Measurements from ENCODE around the gene CEMIP2. TPM values are rescaled to one million over a fixed set of nuclear protein-coding genes. Genes with fewer than 3 reads are reported as not detected.

Gene CEMIP2
- total RNA-seq, 1 experiment from 2014 or later, result 16.0 TPM

- no peaks in the 10 kb centered on the region for H3K36me3 ChIP-seq (ENCODE audit: low read depth, low read length)
- no peak overlapping the region for H3K4me2 ChIP-seq (ENCODE audit: low read length)
- ChIA-PET POLR2A (ENCODE audit: unreplicated experiment) (no interaction called here), CTCF (no interaction called here)
- H2AFZ ChIP-seq (ENCODE audit: low read length), result no peak overlapping the region
- no peaks in the 10 kb centered on the region for H3F3A ChIP-seq (ENCODE audit: low read length, unreplicated experiment)
- H3K9ac ChIP-seq (ENCODE audit: low read length), result no peak overlapping the region
- no peaks in the 10 kb centered on the region for H3K27me3 ChIP-seq (ENCODE audit: low read length)
- H3K4me3 ChIP-seq (ENCODE audit: low read length), result no peak overlapping the region
- no peak overlapping the region for H3K27ac ChIP-seq (ENCODE audit: low read length)
- TF ChIP-seq EZH2phosphoT487 (IDR thresholded peaks at IDR 0.05; ENCODE audit: borderline replicate concordance, low read length) (no peak), CTCF (conservative IDR thresholded peaks at IDR 0.05; ENCODE audit: low read depth, low read length) (no peak), EZH2 (IDR thresholded peaks at IDR 0.05; ENCODE audit: low read length, unreplicated experiment) (no peak)
- ATAC-seq (no peak), DNase-seq (no peak)
- H4K20me1 ChIP-seq (ENCODE audit: low read length), result no peaks in the 10 kb centered on the region
- no peaks in the 10 kb centered on the region for H3K9me3 ChIP-seq (ENCODE audit: low read length)
- H3K79me2 ChIP-seq (ENCODE audit: low read length), result no peaks in the 10 kb centered on the region
- no peaks in the 10 kb centered on the region for H3K9me2 ChIP-seq (replicated peaks; ENCODE audit: low read length)
- no TSS peak for BruUV-seq (replicated peaks)
- peaks cover 22% of the 10 kb centered on the region for H3K4me1 ChIP-seq (ENCODE audit: insufficient read depth, low read length)
- intact Hi-C loops (cut with micrococcal nuclease), result no loop called here
These were observed 26.9 kb upstream of the CEMIP2 start for GRCh38 chr9:71795097-71795813.

DNA sequence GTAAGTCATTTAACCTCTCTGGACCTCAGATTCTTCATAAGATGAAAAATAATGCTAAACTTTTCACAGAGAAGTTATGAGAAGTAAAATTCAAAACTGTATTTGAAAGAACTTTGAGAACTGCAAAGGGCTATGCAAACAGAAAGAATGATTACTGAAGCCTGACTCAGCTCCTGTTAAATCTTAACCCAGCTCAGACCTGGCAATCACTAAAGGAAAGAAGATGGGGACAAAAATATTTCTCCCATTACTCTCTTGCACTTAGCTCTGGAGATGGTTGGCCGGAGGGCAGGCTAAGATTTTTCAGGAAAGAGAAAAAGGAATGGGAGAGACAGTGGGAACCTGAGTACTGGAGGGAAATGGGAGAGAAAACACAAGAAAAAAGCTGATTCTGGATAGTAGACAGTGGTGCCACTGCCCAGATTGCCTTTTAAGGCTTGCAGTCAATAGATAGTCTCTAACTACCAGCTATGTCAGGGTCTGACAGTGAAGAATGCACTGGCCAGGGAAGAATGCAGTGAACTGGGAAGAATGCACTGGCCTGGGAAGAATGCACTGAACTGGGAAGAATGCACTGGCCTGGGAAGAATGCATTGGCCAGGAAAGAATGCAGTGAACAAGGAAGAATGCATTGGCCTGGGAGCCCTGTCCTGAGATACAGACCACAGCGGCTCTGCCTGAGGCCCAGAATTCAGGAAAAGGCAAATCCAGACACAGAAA, 25.2 kb upstream of the CEMIP2 start:
- H3K9me2 ChIP-seq (replicated peaks; ENCODE audit: low read length), result no peaks in the 10 kb centered on the region
- H3K79me2 ChIP-seq (ENCODE audit: low read length), result no peaks in the 10 kb centered on the region
- H3K27ac ChIP-seq (ENCODE audit: low read length), result peak overlapping the region; percentile 87
- peak overlapping the region; percentile 69 for H3K4me2 ChIP-seq (ENCODE audit: low read length)
- DNase-seq (peak; percentile 76), ATAC-seq (peak; percentile 98)
- H3K4me3 ChIP-seq (ENCODE audit: low read length), result no peak overlapping the region; the same call in 1 of the 2 replicates
- H3K9ac ChIP-seq (ENCODE audit: low read length), result 0 out of 2 replicates have a peak overlapping the region, but pooled peaks have one; percentile 22
- H3K36me3 ChIP-seq (ENCODE audit: low read depth, low read length), result no peaks in the 10 kb centered on the region
- BruUV-seq (replicated peaks), result no TSS peak
- no peaks in the 10 kb centered on the region for H3K9me3 ChIP-seq (ENCODE audit: low read length)
- CTCF ChIA-PET, result interaction anchor here (0.6 to 0.7 kb wide), 3 partner anchors 12 to 25 kb away, joined by 3 read pairs; no protein-coding TSS in a partner anchor
- H3F3A ChIP-seq (ENCODE audit: low read length, unreplicated experiment), result no peaks in the 10 kb centered on the region
- no peaks in the 10 kb centered on the region for H4K20me1 ChIP-seq (ENCODE audit: low read length)
- peak overlapping the region; percentile 46; the same call in 1 of the 2 replicates for H2AFZ ChIP-seq (ENCODE audit: low read length)
- intact Hi-C loops (cut with micrococcal nuclease), result no loop called here
- H3K27me3 ChIP-seq (ENCODE audit: low read length), result no peaks in the 10 kb centered on the region
- TF ChIP-seq EZH2 (IDR thresholded peaks at IDR 0.05; ENCODE audit: low read length, unreplicated experiment), result no peak
- TF ChIP-seq EZH2phosphoT487 (IDR thresholded peaks at IDR 0.05; ENCODE audit: borderline replicate concordance, low read length), result no peak
- TF ChIP-seq CTCF (conservative IDR thresholded peaks at IDR 0.05; ENCODE audit: low read depth, low read length), result no peak
- POLR2A ChIA-PET (ENCODE audit: unreplicated experiment), result no interaction called here
- peaks cover 22% of the 10 kb centered on the region for H3K4me1 ChIP-seq (ENCODE audit: insufficient read depth, low read length)
